ENCODE results near the gene DPF3. TPM values are rescaled to one million over a fixed set of nuclear protein-coding genes. Genes with fewer than 3 reads are reported as not detected.

DPF3 gene
- total and polyA plus RNA-seq, 2 of the 13 experiments (the other 11 are each of a cell fraction or from before 2014, with no cell fraction given) = 0.09 to 0.60 TPM

DNA sequence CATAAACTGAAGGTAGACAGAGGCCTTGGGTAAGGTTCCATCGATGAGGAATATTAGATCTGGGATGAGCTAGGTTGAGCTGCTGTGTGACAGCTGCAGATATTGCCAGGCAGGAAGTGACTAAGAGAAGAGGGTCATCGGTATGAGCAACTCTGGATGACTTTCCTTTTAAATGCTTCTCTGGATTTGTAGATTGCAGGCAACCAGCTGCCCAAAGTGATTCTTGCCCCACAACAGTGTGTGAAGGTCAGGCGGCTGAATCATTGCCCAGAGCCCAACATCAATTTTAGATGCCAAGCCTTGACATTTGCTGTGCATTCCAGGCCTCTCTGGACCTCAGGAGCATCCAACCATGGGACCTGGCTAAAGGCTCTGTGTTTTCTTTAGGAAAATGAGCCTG is 255.9 kb downstream of the DPF3 start:
- H3K36me3 ChIP-seq (replicated peaks in 1 of 2; ENCODE audit: control insufficient read depth in 1 of 2, insufficient read depth in 2 of 2, low read length in 2 of 2) = no peaks in the 10 kb centered on the region
- H3K27me3 ChIP-seq (ENCODE audit: control insufficient read depth in 1 of 2, insufficient read depth in 2 of 2, low read length in 2 of 2) = no peaks in the 10 kb centered on the region
- DNase-seq (ENCODE audit: low spot score) (no peak), FAIRE-seq (no peak), ATAC-seq (no peak)
- intact Hi-C loops (cut with micrococcal nuclease; ENCODE audit: unreplicated experiment) (no loop called here), in situ Hi-C loops (cut with HindIII; ENCODE audit: extremely low pct_ligation_motif_present, low pct_unique_long_range_greater_than_20kb) (no loop called here)
- H2AFZ ChIP-seq (ENCODE audit: low read length) = no peak overlapping the region
- H3K9me3 ChIP-seq (ENCODE audit: low read length) = 0 out of 2 replicates have a peak, but pooled peaks cover 6% of the 10 kb centered on the region
- no peaks in the 10 kb centered on the region for H3K4me1 ChIP-seq (ENCODE audit: insufficient read depth, low read length)
- no peak overlapping the region for H3K27ac ChIP-seq (ENCODE audit: extremely low read length, insufficient read depth, low read length)
- TF ChIP-seq SMARCE1 (IDR thresholded peaks at IDR 0.05; ENCODE audit: borderline replicate concordance) = no peak
- TF ChIP-seq, protein P1, sequence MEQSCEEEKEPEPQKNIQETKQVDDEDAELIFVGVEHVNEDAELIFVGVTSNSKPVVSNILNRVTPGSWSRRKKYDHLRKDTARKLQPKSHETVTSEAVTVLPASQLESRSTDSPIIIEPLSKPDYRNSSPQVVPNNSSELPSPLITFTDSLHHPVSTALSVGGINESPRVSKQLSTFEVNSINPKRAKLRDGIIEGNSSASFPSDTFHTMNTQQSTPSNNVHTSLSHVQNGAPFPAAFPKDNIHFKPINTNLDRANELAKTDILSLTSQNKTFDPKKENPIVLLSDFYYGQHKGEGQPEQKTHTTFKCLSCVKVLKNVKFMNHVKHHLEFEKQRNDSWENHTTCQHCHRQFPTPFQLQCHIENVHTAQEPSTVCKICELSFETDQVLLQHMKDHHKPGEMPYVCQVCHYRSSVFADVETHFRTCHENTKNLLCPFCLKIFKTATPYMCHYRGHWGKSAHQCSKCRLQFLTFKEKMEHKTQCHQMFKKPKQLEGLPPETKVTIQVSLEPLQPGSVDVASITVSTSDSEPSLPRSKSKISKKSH (CRISPR knock-in tag; IDR thresholded peaks at IDR 0.05; ENCODE audit: borderline replicate concordance) = no peak
- no peak for TF ChIP-seq LCORL (IDR thresholded peaks at IDR 0.05)
- TF ChIP-seq LCORL (CRISPR knock-in tag; IDR thresholded peaks at IDR 0.05) = no peak
- no peak for TF ChIP-seq CBX5 (CRISPR knock-in tag; IDR thresholded peaks at IDR 0.05; ENCODE audit: borderline replicate concordance)
- no peak for TF ChIP-seq ZNF841 (CRISPR knock-in tag; IDR thresholded peaks at IDR 0.05; ENCODE audit: borderline replicate concordance)
- TF ChIP-seq MXI1 (IDR thresholded peaks at IDR 0.05; ENCODE audit: borderline replicate concordance, low read depth, low read length) = no peak
- TF ChIP-seq ZZZ3 (CRISPR knock-in tag; IDR thresholded peaks at IDR 0.05; ENCODE audit: borderline replicate concordance) = no peak
- TF ChIP-seq ZNF672 (CRISPR knock-in tag; IDR thresholded peaks at IDR 0.05) = no peak
- TF ChIP-seq, protein P2, sequence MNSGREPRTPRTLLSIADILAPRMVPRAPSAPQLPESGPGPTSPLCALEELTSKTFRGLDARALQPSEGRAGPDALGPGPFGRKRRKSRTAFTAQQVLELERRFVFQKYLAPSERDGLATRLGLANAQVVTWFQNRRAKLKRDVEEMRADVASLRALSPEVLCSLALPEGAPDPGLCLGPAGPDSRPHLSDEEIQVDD (CRISPR knock-in tag; IDR thresholded peaks at IDR 0.05; ENCODE audit: borderline replicate concordance) = no peak
- TF ChIP-seq BHLHE40 (IDR thresholded peaks at IDR 0.05; ENCODE audit: low read length) = no peak
- no peaks in the 10 kb centered on the region for H4K20me1 ChIP-seq (ENCODE audit: insufficient read depth, low read length)
- H3K4me2 ChIP-seq (ENCODE audit: low read depth, low read length) = no peak overlapping the region
- H3K79me2 ChIP-seq (ENCODE audit: insufficient read depth, low read length) = no peaks in the 10 kb centered on the region
- CTCF ChIA-PET (ENCODE audit: low intra/inter-chr PET ratio, low total read pairs) = no interaction called here
- 0% methylated on average over 2 of the region's 3 CpGs for WGBS (ENCODE audit: low lambda C conversion rate)
- no peak overlapping the region for H3K9ac ChIP-seq (ENCODE audit: insufficient read depth, low read depth, low read length)
- POLR2A ChIA-PET = no interaction called here
- no peak overlapping the region for H3K4me3 ChIP-seq (replicated peaks in 1 of 3; ENCODE audit: insufficient read depth in 1 of 3, low read depth in 2 of 3, low read length in 3 of 3)
- no TSS peak for BruUV-seq (replicated peaks)
